ENCODE results near the gene MCM7.

The MCM7 gene

GRCh38 chr7:100127866-100128636, 26.9 kb upstream of the MCM7 start:
- H3K9me3 Mint-ChIP-seq: no peaks in the 10 kb centered on the region
- no peaks in the 10 kb centered on the region for H3K27me3 Mint-ChIP-seq
- H3K4me3 Mint-ChIP-seq: peak overlapping the region; percentile 100
- no peak overlapping the region for H3K27ac Mint-ChIP-seq
- ATAC-seq (ENCODE audit: low read depth) (no peak), DNase-seq (ENCODE audit: low spot score in 2 of 2) (peak in 1 of 2 donors; percentile 59)
- peaks cover 21% of the 10 kb centered on the region for H3K4me1 Mint-ChIP-seq
- H3K36me3 Mint-ChIP-seq: no peaks in the 10 kb centered on the region

- no peaks in the 10 kb centered on the region for H3K9me3 Mint-ChIP-seq
- H3K27me3 Mint-ChIP-seq: no peaks in the 10 kb centered on the region
- peak; percentile 75 for ATAC-seq (ENCODE audit: low read depth)
- DNase-seq (ENCODE audit: low spot score in 2 of 2): peak; percentile 90 to 94
- peaks cover 20% of the 10 kb centered on the region for H3K4me1 Mint-ChIP-seq
- H3K27ac Mint-ChIP-seq: peak within 1 kb of the TSS; percentile 99
- H3K36me3 Mint-ChIP-seq: peaks cover 3% of the 10 kb centered on the region
- peak within 1 kb of the TSS; percentile 100 for H3K4me3 Mint-ChIP-seq
These were observed 26.0 kb upstream of the MCM7 start, which contains the start of gene MBLAC1 for GRCh38 chr7:100126931-100127865. TSS of gene MBLAC1 (plus strand) at chr7:100126967. CDS start at chr7:100127396, 429 bp downstream.

GRCh38 chr7:100126239-100126930, 25.2 kb upstream of the MCM7 start:
- H3K4me1 Mint-ChIP-seq: peaks cover 20% of the 10 kb centered on the region
- no peaks in the 10 kb centered on the region for H3K27me3 Mint-ChIP-seq
- ATAC-seq (ENCODE audit: low read depth): no peak
- no peaks in the 10 kb centered on the region for H3K9me3 Mint-ChIP-seq
- DNase-seq (ENCODE audit: low spot score in 2 of 2): no peak
- peaks cover 3% of the 10 kb centered on the region for H3K36me3 Mint-ChIP-seq
- peak overlapping the region; percentile 99 for H3K27ac Mint-ChIP-seq
- peak overlapping the region; percentile 100 for H3K4me3 Mint-ChIP-seq

- Mint-ChIP-seq H3K36me3 (peaks cover 3% of the 10 kb centered on the region), H3K27ac (peak overlapping the region; percentile 46), H3K4me1 (peaks cover 26% of the 10 kb centered on the region), H3K9me3 (no peaks in the 10 kb centered on the region), H3K27me3 (no peaks in the 10 kb centered on the region), H3K4me3 (peak overlapping the region; percentile 45)
- DNase-seq (ENCODE audit: low spot score in 2 of 2) (no peak), ATAC-seq (ENCODE audit: low read depth) (no peak)
These were observed 23.4 kb upstream of the MCM7 start for GRCh38 chr7:100124301-100125230.

- no peak overlapping the region for H3K4me3 Mint-ChIP-seq
- no peaks in the 10 kb centered on the region for H3K27me3 Mint-ChIP-seq
- peaks cover 28% of the 10 kb centered on the region for H3K4me1 Mint-ChIP-seq
- DNase-seq (ENCODE audit: low spot score in 2 of 2) (no peak), ATAC-seq (ENCODE audit: low read depth) (no peak)
- H3K36me3 Mint-ChIP-seq: peaks cover 3% of the 10 kb centered on the region
- no peaks in the 10 kb centered on the region for H3K9me3 Mint-ChIP-seq
- no peak overlapping the region for H3K27ac Mint-ChIP-seq
These were observed 21.4 kb upstream of the MCM7 start for GRCh38 chr7:100122568-100122967.

- no peak overlapping the region for H3K4me3 Mint-ChIP-seq
- H3K9me3 Mint-ChIP-seq: no peaks in the 10 kb centered on the region
- H3K27me3 Mint-ChIP-seq: no peaks in the 10 kb centered on the region
- no peak for ATAC-seq (ENCODE audit: low read depth)
- H3K27ac Mint-ChIP-seq: no peak overlapping the region
- DNase-seq (ENCODE audit: low spot score in 2 of 2): no peak
- H3K4me1 Mint-ChIP-seq: peaks cover 28% of the 10 kb centered on the region
- peaks cover 3% of the 10 kb centered on the region for H3K36me3 Mint-ChIP-seq
These were observed 20.9 kb upstream of the MCM7 start for GRCh38 chr7:100122067-100122466.

- Mint-ChIP-seq H3K4me1 (peaks cover 28% of the 10 kb centered on the region), H3K36me3 (peaks cover 8% of the 10 kb centered on the region), H3K4me3 (peak overlapping the region; percentile 95), H3K27ac (peak overlapping the region; percentile 98), H3K9me3 (no peaks in the 10 kb centered on the region), H3K27me3 (no peaks in the 10 kb centered on the region)
- ATAC-seq (ENCODE audit: low read depth): no peak
- DNase-seq (ENCODE audit: low spot score in 2 of 2): no peak
These were observed 19.5 kb upstream of the MCM7 start for GRCh38 chr7:100120733-100121036.

- Mint-ChIP-seq H3K27me3 (no peaks in the 10 kb centered on the region), H3K9me3 (no peaks in the 10 kb centered on the region), H3K4me3 (peak overlapping the region; percentile 95), H3K27ac (peak overlapping the region; percentile 98), H3K36me3 (peaks cover 8% of the 10 kb centered on the region), H3K4me1 (peaks cover 28% of the 10 kb centered on the region)
- ATAC-seq (ENCODE audit: low read depth): peak; percentile 46
- DNase-seq (ENCODE audit: low spot score in 2 of 2): peak in 1 of 2 donors; percentile 50
These were observed 19.0 kb upstream of the MCM7 start for GRCh38 chr7:100119970-100120732.

GRCh38 chr7:100119072-100119969, 18.1 kb upstream of the MCM7 start, which contains the start of the genes CNPY4 and TAF6:
TSS of gene CNPY4 (plus strand) at chr7:100119634. CDS start at chr7:100119745, 111 bp downstream.
TSS of gene TAF6 (minus strand) at chr7:100119358. CDS start at chr7:100114209, 5,149 bp downstream.
- ATAC-seq (ENCODE audit: low read depth) (peak; percentile 81), DNase-seq (ENCODE audit: low spot score in 2 of 2) (peak; percentile 89 to 91)
- Mint-ChIP-seq H3K36me3 (peaks cover 8% of the 10 kb centered on the region), H3K27ac (peak within 1 kb of the TSS; percentile 98), H3K4me1 (peaks cover 22% of the 10 kb centered on the region), H3K27me3 (no peaks in the 10 kb centered on the region), H3K4me3 (peak within 1 kb of the TSS; percentile 95), H3K9me3 (no peaks in the 10 kb centered on the region)

- H3K4me3 Mint-ChIP-seq: peak overlapping the region; percentile 95
- DNase-seq (ENCODE audit: low spot score in 2 of 2): no peak
- no peaks in the 10 kb centered on the region for H3K9me3 Mint-ChIP-seq
- peak overlapping the region; percentile 98 for H3K27ac Mint-ChIP-seq
- peaks cover 8% of the 10 kb centered on the region for H3K36me3 Mint-ChIP-seq
- no peak for ATAC-seq (ENCODE audit: low read depth)
- no peaks in the 10 kb centered on the region for H3K27me3 Mint-ChIP-seq
- peaks cover 22% of the 10 kb centered on the region for H3K4me1 Mint-ChIP-seq
These were observed 17.3 kb upstream of the MCM7 start for GRCh38 chr7:100118388-100119071.

- ATAC-seq (ENCODE audit: low read depth) (no peak), DNase-seq (ENCODE audit: low spot score in 2 of 2) (no peak)
- peaks cover 11% of the 10 kb centered on the region for H3K36me3 Mint-ChIP-seq
- H3K4me1 Mint-ChIP-seq: peaks cover 12% of the 10 kb centered on the region
- no peak overlapping the region for H3K4me3 Mint-ChIP-seq
- H3K27ac Mint-ChIP-seq: no peak overlapping the region
- no peaks in the 10 kb centered on the region for H3K27me3 Mint-ChIP-seq
- no peaks in the 10 kb centered on the region for H3K9me3 Mint-ChIP-seq
These were observed 13.8 kb upstream of the MCM7 start for GRCh38 chr7:100115026-100115425.
